ENCODE measurements around the gene PLBD1.

The PLBD1 gene

DNA sequence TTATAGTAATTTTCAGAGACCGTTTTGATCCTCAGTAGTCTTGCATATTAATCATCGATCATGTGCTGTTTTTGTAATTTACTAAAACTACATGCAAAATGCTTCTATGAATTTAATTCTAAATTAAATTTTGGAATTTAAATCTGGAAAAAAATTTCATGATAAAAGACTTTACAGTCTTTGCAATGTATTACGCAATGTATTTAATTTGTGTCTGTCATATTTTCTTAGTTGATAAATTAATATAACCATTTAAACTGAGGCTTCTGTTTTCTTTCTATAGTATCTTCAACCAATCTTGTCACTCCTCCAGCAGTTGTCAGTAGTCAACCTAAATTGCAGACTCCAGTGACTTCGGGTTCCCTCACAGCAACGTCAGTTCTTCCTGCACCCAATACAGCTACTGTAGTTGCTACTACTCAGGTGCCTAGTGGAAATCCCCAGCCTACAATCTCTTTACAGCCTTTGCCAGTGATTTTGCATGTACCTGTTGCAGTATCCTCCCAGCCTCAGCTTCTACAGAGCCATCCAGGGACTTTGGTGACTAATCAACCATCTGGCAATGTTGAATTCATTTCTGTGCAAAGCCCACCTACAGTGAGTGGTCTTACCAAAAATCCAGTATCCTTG lies 107.4 kb downstream of the PLBD1 start:
- Histone ChIP-seq H3K4me3 (ENCODE audit: severe bottlenecking) (no peak overlapping the region), H3K4me1 (ENCODE audit: insufficient read depth, poor library complexity, severe bottlenecking) (no peaks in the 10 kb centered on the region), H3K36me3 (ENCODE audit: low read depth) (peaks cover 20% of the 10 kb centered on the region), H3K9me3 (ENCODE audit: severe bottlenecking) (no peaks in the 10 kb centered on the region), H3K27ac (ENCODE audit: poor library complexity, severe bottlenecking) (no peak overlapping the region), H3K27me3 (ENCODE audit: insufficient read depth, poor library complexity, severe bottlenecking) (no peaks in the 10 kb centered on the region)
- ATAC-seq (ENCODE audit: low read depth) (no peak), DNase-seq (ENCODE audit: low spot score) (no peak)
- TF ChIP-seq, protein P1, sequence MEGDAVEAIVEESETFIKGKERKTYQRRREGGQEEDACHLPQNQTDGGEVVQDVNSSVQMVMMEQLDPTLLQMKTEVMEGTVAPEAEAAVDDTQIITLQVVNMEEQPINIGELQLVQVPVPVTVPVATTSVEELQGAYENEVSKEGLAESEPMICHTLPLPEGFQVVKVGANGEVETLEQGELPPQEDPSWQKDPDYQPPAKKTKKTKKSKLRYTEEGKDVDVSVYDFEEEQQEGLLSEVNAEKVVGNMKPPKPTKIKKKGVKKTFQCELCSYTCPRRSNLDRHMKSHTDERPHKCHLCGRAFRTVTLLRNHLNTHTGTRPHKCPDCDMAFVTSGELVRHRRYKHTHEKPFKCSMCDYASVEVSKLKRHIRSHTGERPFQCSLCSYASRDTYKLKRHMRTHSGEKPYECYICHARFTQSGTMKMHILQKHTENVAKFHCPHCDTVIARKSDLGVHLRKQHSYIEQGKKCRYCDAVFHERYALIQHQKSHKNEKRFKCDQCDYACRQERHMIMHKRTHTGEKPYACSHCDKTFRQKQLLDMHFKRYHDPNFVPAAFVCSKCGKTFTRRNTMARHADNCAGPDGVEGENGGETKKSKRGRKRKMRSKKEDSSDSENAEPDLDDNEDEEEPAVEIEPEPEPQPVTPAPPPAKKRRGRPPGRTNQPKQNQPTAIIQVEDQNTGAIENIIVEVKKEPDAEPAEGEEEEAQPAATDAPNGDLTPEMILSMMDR (IDR thresholded peaks at IDR 0.05; ENCODE audit: poor library complexity, severe bottlenecking) = no peak

DNA sequence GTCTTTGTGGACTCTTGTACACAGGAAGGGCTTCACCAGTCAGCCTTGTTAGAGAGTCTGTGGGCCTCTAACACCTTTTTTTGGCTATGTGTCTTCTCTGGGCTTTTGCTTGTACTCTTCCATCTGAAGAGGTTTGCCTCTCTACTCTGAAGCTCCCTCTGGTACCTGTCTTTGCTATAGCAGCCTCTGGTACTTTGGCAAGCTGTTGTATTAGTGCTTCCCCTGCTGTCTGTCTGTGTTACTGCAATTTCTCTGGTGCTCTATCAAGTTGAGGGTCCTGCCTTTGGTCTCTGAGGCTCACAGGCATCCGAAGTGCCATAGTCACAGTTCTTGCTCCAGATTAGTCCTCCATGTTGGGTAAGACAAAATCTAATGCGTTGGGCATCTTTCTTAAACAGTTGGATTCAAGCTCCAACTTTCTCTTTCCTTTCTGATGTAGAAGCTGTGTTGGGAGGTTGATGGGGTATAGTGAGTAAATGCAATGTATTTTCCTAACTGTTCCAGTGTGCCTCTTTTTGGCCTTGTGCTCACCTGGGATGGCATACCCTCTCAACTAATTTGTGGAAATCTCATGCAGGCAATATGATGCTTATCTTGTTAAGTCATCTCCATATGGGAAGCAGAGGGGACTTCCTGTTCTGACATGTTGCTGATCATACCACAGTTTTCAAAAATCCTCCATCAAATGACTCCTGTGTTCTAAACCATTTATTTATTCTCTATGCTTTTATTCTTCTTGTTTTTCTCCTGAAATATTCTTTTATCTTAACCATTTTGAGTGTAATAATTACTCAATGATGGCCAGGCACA lies 113.4 kb downstream of the PLBD1 start:
- DNase-seq (ENCODE audit: low spot score) (no peak), ATAC-seq (ENCODE audit: low read depth) (0 out of 3 replicates have a peak, but pooled peaks have one; percentile 21)
- Histone ChIP-seq H3K4me3 (ENCODE audit: severe bottlenecking) (no peak overlapping the region), H3K27ac (ENCODE audit: poor library complexity, severe bottlenecking) (no peak overlapping the region), H3K9me3 (ENCODE audit: severe bottlenecking) (no peaks in the 10 kb centered on the region), H3K4me1 (ENCODE audit: insufficient read depth, poor library complexity, severe bottlenecking) (no peaks in the 10 kb centered on the region), H3K36me3 (ENCODE audit: low read depth) (peaks cover 11% of the 10 kb centered on the region), H3K27me3 (ENCODE audit: insufficient read depth, poor library complexity, severe bottlenecking) (no peaks in the 10 kb centered on the region)
- TF ChIP-seq, protein P1 (IDR thresholded peaks at IDR 0.05; ENCODE audit: poor library complexity, severe bottlenecking) = peak; percentile 34
